Activated CD4-positive, alpha-beta T cell treated with anti-CD3 and anti-CD28 coated beads, Interleukin-2, Interleukin-6, amounts not matched to agents 100 ng/mL and 50 ng/mL, durations not matched to agents 16 hours and 8 hours (primary cell): ENCODE results near the gene HNMT.

ENCODE experiments used
- DNase-seq: peaks from one replicate; pipeline ENCODE4 v3.0.0-alpha.2; 2020

HNMT gene

GRCh38 chr2:138061961-138062360 is 97.7 kb downstream of the HNMT start:
- no peak for DNase-seq

GRCh38 chr2:138063181-138063580 is 98.9 kb downstream of the HNMT start:
- DNase-seq, result no peak
